Esophagus muscularis mucosa (tissue), 4 donors: ENCODE measurements around the gene USP10.

Experiments
- EP300 ChIP-seq: sonication (generic); formaldehyde crosslinking; IDR thresholded peaks from one replicate; pipeline ENCODE4 v1.6.1; 2017; ENCODE audit warnings: antibody characterized with exemption
- POLR2A ChIP-seq: fragments of 450-650 bp; IDR thresholded peaks from one replicate; pipeline ENCODE4 v1.6.1; 2017; ENCODE audit warnings: antibody characterized with exemption, moderate library complexity, mild to moderate bottlenecking, low read depth
- POLR2AphosphoS5 ChIP-seq, 2 donors: sonication (generic); formaldehyde crosslinking; IDR thresholded peaks; one replicate each; pipeline ENCODE4 v1.6.1; 2017; ENCODE audit warnings: antibody characterized with exemption in 2 of 2
- TF ChIP-seq, protein P1 (sequence below), 3 experiments: fragments of 200-600 bp in 2 of 3; fragments of 450-650 bp in 1 of 3; sonication (generic) in 2 of 3; IDR thresholded peaks; one replicate each; pipeline ENCODE4 v1.5.1; 2017 to 2019; ENCODE audit warnings: antibody characterized with exemption in 3 of 3, mild to moderate bottlenecking in 2 of 3, moderate library complexity in 1 of 3

DNA sequence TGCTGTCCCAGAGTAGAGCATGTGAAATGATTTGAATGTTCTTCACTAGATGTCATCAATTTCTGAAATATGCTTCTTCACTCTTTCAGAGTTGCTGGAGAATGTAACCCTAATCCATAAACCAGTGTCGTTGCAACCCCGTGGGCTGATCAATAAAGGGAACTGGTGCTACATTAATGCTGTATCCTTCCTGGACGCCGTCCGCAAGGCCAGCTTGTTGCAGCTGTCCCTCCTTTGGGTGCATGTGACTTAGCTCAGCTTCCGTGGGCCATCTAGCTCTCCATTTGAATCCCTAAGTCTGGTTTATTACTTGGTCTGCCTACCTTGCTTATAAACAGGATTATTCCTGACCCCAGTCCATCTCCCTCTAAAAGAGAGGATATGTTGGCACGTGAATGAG is 58.8 kb downstream of the USP10 start:
- TF ChIP-seq, protein P1, sequence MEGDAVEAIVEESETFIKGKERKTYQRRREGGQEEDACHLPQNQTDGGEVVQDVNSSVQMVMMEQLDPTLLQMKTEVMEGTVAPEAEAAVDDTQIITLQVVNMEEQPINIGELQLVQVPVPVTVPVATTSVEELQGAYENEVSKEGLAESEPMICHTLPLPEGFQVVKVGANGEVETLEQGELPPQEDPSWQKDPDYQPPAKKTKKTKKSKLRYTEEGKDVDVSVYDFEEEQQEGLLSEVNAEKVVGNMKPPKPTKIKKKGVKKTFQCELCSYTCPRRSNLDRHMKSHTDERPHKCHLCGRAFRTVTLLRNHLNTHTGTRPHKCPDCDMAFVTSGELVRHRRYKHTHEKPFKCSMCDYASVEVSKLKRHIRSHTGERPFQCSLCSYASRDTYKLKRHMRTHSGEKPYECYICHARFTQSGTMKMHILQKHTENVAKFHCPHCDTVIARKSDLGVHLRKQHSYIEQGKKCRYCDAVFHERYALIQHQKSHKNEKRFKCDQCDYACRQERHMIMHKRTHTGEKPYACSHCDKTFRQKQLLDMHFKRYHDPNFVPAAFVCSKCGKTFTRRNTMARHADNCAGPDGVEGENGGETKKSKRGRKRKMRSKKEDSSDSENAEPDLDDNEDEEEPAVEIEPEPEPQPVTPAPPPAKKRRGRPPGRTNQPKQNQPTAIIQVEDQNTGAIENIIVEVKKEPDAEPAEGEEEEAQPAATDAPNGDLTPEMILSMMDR (IDR thresholded peaks at IDR 0.05) = no peak
- no peak for TF ChIP-seq EP300
- TF ChIP-seq POLR2AphosphoS5 (IDR thresholded peaks at IDR 0.05) = no peak
- no peak for TF ChIP-seq POLR2A
